Common myeloid progenitor, CD34-positive (primary cell): ENCODE measurements around the gene PPIL4.
A peak's percentile ranks its signal among the peaks of the same experiment; 100 is the strongest.

Experiments
- CTCF ChIA-PET: fragments of 350-600 bp; sonication (Branson Sonifier 250); formaldehyde crosslinking; loops from one replicate; lab custom pipeline; 2021; ENCODE audit warnings: antibody characterized with exemption; lab: Charles Lee
- POLR2A ChIA-PET: fragments of 350-600 bp; sonication (Branson Sonifier 250); formaldehyde crosslinking; loops from one replicate; lab custom pipeline; 2021; ENCODE audit warnings: antibody characterized with exemption; lab: Charles Lee
- DNase-seq, 3 donors: peaks; one replicate each; pipeline versions ENCODE4 v3.0.0 to v3.0.0-alpha.2; 2013
- H3K27ac ChIP-seq, 2 experiments: 1 replicate in 1 of 2; 2 replicates in 1 of 2; pipeline ENCODE4 v1.7.0; 2013; ENCODE audit warnings: inconsistent platforms in 2 of 2, low read length in 2 of 2, mild to moderate bottlenecking in 2 of 2, low read depth in 1 of 2, moderate library complexity in 1 of 2; ENCODE audit not compliant: severe bottlenecking in 2 of 2, insufficient read depth in 1 of 2, poor library complexity in 1 of 2
- H3K27me3 ChIP-seq, 5 experiments: replicated peaks in 2 of 5; 1 replicate in 3 of 5; 2 replicates in 2 of 5; pipeline versions ENCODE4 v1.6.1 to v1.7.0; 2013; ENCODE audit warnings: low read length in 4 of 5, mild to moderate bottlenecking in 2 of 5, moderate library complexity in 2 of 5, inconsistent platforms in 1 of 5; ENCODE audit not compliant: insufficient read depth in 5 of 5, control insufficient read depth in 4 of 5
- H3K36me3 ChIP-seq, 4 experiments: 1 replicate in 2 of 4; 2 replicates in 2 of 4; pipeline versions ENCODE4 v1.6.1 to v1.7.0; 2013; ENCODE audit warnings: low read length in 3 of 4, control low read depth in 1 of 4, mild to moderate bottlenecking in 1 of 4; ENCODE audit not compliant: control insufficient read depth in 4 of 4, insufficient read depth in 4 of 4
- H3K4me1 ChIP-seq, 4 experiments: 1 replicate in 3 of 4; 2 replicates in 1 of 4; pipeline versions ENCODE4 v1.6.1 to v1.7.1; 2013; ENCODE audit warnings: low read length in 3 of 4, mild to moderate bottlenecking in 3 of 4, control low read depth in 1 of 4, inconsistent platforms in 1 of 4, moderate library complexity in 1 of 4; ENCODE audit not compliant: control insufficient read depth in 4 of 4, insufficient read depth in 4 of 4; ENCODE audit errors: control extremely low read depth in 1 of 4
- H3K4me3 ChIP-seq, 7 experiments: 1 replicate in 4 of 7; 2 replicates in 3 of 7; pipeline versions ENCODE4 v1.5.1 to v1.7.0; 2013; ENCODE audit warnings: mild to moderate bottlenecking in 7 of 7, low read length in 6 of 7, moderate library complexity in 6 of 7, inconsistent platforms in 2 of 7, low read depth in 2 of 7, control low read depth in 1 of 7; ENCODE audit not compliant: insufficient read depth in 4 of 7, control insufficient read depth in 1 of 7; ENCODE audit errors: extremely low read depth in 1 of 7
- H3K9me3 ChIP-seq, 5 experiments: 1 replicate in 4 of 5; 2 replicates in 1 of 5; pipeline versions ENCODE4 v1.6.1 to v1.7.1; 2013; ENCODE audit warnings: low read length in 4 of 5, mild to moderate bottlenecking in 2 of 5, inconsistent platforms in 1 of 5, low read depth in 1 of 5, moderate library complexity in 1 of 5; ENCODE audit not compliant: control insufficient read depth in 4 of 5, insufficient read depth in 2 of 5; ENCODE audit errors: control extremely low read depth in 1 of 5
- WGBS: methylation state at CpG from one replicate; pipeline ENCODE4 v1.1.5; 2013; ENCODE audit not compliant: insufficient coverage; 5-methylcytosine and 5-hydroxymethylcytosine counted together

Gene PPIL4

DNA sequence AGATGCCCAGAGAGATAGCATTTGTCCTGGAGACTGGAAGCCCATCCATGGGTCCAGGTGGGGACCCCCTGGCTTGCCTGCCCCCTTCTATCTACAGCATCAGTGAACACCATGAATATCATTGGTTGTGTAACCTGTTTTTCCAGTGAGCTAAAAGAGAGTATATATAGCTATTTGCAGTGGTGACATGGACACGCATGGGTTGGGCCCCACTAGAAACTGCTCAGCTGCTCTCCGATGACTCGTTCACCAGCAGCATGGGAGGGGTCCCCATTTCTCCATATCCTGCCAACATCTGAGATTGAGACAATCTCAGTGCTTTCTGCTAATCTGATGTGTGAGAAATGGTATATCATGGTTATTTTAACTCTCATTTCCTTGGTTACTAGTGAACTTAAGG is 57.0 kb downstream of the PPIL4 start:
- Histone ChIP-seq H3K27me3 (no peaks in the 10 kb centered on the region), H3K4me3 (no peak overlapping the region), H3K36me3 (no peaks in the 10 kb centered on the region), H3K27ac (no peak overlapping the region), H3K9me3 (no peaks in the 10 kb centered on the region), H3K4me1 (peaks cover 11 to 19% (median 18%) of the 10 kb centered on the region in 4 experiments)
- WGBS = 83% methylated on average over 3 of the region's 3 CpGs
- CTCF ChIA-PET = interaction anchor here (7.2 kb wide), 1 partner anchor 19 kb away, joined by 33 read pairs; no protein-coding TSS in a partner anchor
- POLR2A ChIA-PET = interaction anchor here (0.7 kb wide), 1 partner anchor 57 kb away, joined by 5 read pairs; no protein-coding TSS in a partner anchor
- peak in 2 of 3 donors; percentile 33 to 48 for DNase-seq

DNA sequence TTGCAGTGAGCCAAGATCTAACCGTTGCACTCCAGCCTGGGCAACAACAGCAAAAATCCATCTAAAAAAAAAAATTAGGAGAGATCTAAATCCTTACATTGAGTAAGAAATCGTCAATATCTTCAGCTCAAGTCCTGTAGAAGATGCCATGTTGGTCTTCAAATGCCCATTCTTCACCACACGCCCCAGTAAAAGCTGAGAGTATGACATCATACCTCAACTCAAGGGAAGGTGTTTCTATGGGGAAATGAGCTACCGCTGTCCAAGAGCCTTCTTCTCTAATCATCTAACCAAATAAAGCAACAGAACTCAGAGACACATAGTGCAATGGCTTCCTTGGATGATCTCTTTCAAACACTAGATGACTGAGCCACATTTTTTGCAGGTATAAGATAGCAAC is 58.5 kb downstream of the PPIL4 start:
- CTCF ChIA-PET = interaction anchor here (0.6 to 7.2 kb wide), 4 partner anchors 11 to 36 kb away, joined by 3 to 33 read pairs (median 4); no protein-coding TSS in a partner anchor
- 100% methylated on average over 1 of the region's 4 CpGs for WGBS

DNA sequence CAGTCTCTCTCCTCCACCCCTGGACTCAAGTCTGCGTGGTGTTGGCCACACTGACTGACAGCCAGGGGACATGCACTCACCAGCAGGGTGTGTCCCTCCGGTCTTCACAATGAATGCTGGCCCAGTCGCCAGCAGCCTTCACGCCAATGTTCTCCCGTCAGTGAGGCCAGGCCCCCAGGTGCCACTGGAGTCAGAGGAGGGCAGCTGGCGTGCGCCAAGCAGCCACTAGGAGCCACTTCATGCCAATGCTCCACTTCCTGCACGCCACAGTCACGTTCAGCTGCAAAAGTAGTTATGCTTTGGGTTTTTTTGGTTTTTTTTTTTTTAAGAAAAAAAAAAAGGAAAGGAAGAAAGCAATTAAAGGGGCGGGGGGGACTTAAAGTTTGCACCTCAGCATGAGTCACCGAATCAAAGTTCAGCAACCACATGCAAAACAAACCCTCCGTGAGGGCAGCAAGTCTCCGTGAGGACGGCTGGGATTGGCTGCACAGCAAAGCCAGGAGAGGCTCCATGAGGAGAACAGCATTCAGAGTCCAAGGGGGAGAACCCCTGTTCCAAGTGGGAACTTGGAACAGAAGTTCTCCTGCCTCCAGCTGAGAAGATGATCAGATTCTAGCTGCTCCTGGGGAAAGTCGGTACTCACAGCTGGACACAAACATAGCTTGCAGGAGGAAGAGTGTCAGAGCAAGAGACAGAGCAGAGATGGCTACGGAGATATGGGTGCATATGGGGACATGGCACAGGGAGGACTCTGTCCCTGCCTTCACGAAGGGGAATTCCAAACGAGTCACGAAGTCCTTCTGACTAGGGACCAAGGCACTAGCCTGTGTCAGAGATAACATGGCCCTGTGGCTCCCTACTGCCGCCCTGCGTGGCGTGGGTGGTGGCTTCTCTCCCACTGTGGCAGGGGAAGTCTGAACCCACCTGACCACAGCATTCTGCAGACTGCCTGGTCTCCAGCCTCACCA is 60.8 kb downstream of the PPIL4 start, which contains the start of gene ZC3H12D:
TSS of gene ZC3H12D (minus strand) at position 282 of the 968 bp plus-strand sequence. CDS start 10,471 bp downstream, outside the sequence.
- Histone ChIP-seq H3K36me3 (no peaks in the 10 kb centered on the region), H3K4me3 (peak within 1 kb of the TSS in 3 of 7 experiments; percentile 6 to 56 (median 47))
- CTCF ChIA-PET = interaction anchor here (1.0 to 7.2 kb wide), 4 partner anchors 19 to 32 kb away, joined by 3 to 33 read pairs (median 11); no protein-coding TSS in a partner anchor

More for the DNA sequence above, 58.5 kb downstream of the PPIL4 start:
- no peaks in the 10 kb centered on the region for H3K27me3 ChIP-seq
- no peak for DNase-seq
- H3K4me3 ChIP-seq = no peak overlapping the region
- H3K36me3 ChIP-seq = no peaks in the 10 kb centered on the region
- no peak overlapping the region for H3K27ac ChIP-seq
- H3K9me3 ChIP-seq = no peaks in the 10 kb centered on the region
- POLR2A ChIA-PET = no interaction called here
- peaks cover 16 to 34% (median 31%) of the 10 kb centered on the region in 4 experiments for H3K4me1 ChIP-seq

DNA sequence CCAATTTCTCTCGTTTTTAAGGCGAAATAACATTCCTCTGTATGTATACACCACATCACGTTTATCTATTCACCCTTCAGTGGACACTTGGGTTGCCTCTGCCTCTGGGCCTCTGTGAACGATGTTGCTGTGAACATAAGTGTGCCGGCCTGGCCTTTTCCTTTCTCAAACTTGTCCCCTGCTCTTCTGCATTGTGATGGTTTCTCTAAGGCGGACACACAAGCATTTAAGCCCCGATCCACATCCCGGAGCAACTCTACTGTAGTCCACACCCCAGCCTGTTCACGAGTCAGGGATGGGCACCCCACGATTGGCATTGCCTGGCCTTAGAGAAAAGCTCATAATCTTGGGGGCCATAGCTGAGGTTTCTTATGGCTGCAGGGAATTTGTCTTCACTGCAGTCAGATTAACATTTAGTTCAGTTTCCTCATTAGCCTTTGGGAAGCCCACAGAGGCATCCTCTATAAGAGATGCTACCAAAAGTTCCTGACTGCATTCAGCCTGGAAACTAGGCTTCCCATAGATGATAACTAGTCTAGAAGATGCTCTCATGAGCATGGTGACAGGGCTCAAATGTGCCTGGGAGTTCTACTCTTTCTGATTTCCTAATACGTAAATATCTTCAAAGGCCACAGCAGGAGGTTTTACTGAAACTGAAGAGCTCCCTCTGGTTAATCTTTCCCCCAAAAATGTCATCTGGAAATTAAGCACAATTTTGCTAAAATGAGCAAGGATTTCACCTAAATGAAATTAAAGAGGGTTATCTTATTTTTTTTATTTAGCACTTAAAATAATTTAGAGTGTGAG is 61.8 kb downstream of the PPIL4 start:
- Histone ChIP-seq H3K27ac (peak overlapping the region; percentile 29 to 49), H3K36me3 (peaks cover 0 to 2% (median 0%) of the 10 kb centered on the region in 4 experiments), H3K4me1 (peaks cover 21 to 55% (median 46%) of the 10 kb centered on the region in 4 experiments), H3K27me3 (no peaks in the 10 kb centered on the region), H3K9me3 (no peaks in the 10 kb centered on the region), H3K4me3 (peak overlapping the region in 1 of 7 experiments; percentile 47)
- DNase-seq = no peak
- WGBS = 94% methylated on average over 11 of the region's 11 CpGs
- CTCF ChIA-PET = interaction anchor here (1.0 to 7.2 kb wide), 5 partner anchors 14 to 52 kb away, joined by 3 to 33 read pairs (median 6); no protein-coding TSS in a partner anchor
- POLR2A ChIA-PET = no interaction called here

More for the DNA sequence above, 60.8 kb downstream of the PPIL4 start, which contains the start of gene ZC3H12D:
- POLR2A ChIA-PET = no interaction called here
- no peaks in the 10 kb centered on the region for H3K9me3 ChIP-seq
- DNase-seq = peak; percentile 76 to 92 (median 89)
- peaks cover 19 to 55% (median 46%) of the 10 kb centered on the region in 4 experiments for H3K4me1 ChIP-seq
- 48% methylated on average over 15 of the region's 22 CpGs for WGBS
- no peaks in the 10 kb centered on the region for H3K27me3 ChIP-seq
- peak within 1 kb of the TSS; percentile 29 to 49 for H3K27ac ChIP-seq

DNA sequence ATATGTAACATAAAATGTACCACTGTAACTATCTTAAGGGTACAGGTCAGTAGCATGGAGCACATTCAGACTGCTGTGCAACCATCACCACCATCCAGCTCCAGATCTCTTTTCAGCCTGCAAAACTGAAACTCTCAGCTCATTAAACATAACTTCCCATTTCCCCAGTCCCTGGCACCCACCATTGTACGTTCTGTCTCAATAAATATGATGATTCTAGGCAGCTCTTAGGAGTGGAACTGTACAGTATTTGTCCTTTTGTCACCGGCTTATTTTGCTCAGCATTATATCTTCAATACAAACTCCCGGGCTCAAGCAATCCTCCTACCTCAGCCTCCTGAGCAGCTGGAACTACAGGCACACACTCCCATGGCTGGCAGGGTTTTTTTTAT is 62.5 kb downstream of the PPIL4 start:
- H3K36me3 ChIP-seq = peaks cover 0 to 2% (median 0%) of the 10 kb centered on the region in 4 experiments
- peaks cover 21 to 55% (median 46%) of the 10 kb centered on the region in 4 experiments for H3K4me1 ChIP-seq
- CTCF ChIA-PET = interaction anchor here (0.7 to 7.2 kb wide), 6 partner anchors 10 to 431 kb away, joined by 3 to 33 read pairs (median 6); no protein-coding TSS in a partner anchor
- POLR2A ChIA-PET = interaction anchor here (0.7 kb wide), 1 partner anchor 62 kb away, joined by 6 read pairs; the partner anchor contains the start of gene PPIL4
- WGBS = 0% methylated on average over 1 of the region's 3 CpGs
- peak overlapping the region in 3 of 7 experiments; percentile 60 to 75 (median 62) for H3K4me3 ChIP-seq
- peak overlapping the region; percentile 52 to 83 for H3K27ac ChIP-seq
- no peaks in the 10 kb centered on the region for H3K27me3 ChIP-seq
- H3K9me3 ChIP-seq = no peaks in the 10 kb centered on the region
- peak in 1 of 3 donors; percentile 52 for DNase-seq
